ENCODE results near the gene CD79A. TPM values are rescaled to one million over a fixed set of nuclear protein-coding genes. Genes with fewer than 3 reads are reported as not detected.

Gene CD79A
- total RNA-seq, 1 donor from 2014 or later, result 0.70 TPM

DNA sequence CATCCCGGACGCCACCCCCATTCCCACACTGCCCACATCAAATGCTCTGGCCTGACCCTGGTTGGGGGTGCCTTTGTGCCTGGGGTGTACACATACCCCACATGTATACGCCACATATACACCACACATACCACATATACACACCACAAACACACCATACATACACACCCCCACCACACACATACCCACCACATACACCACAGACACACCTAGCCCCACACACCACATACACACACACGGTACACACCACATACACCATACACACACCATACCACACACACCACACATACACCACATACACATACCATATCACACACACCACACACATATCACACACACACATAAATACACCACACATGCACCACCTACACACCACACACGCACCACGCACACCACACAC lies 41.0 kb downstream of the CD79A start:
- H3K4me1 Mint-ChIP-seq, result peaks cover 4% of the 10 kb centered on the region
- no peaks in the 10 kb centered on the region for H3K9me3 Mint-ChIP-seq
- H3K4me3 Mint-ChIP-seq, result no peak overlapping the region
- no peak for TF ChIP-seq CTCF (conservative IDR thresholded peaks at IDR 0.05)
- peaks cover 18% of the 10 kb centered on the region for H3K27me3 Mint-ChIP-seq (ENCODE audit: low read depth)
- DNase-seq (ENCODE audit: low read depth, low spot score), result no peak
- no peak overlapping the region for H3K27ac Mint-ChIP-seq (ENCODE audit: unreplicated experiment)
- no peaks in the 10 kb centered on the region for H3K36me3 Mint-ChIP-seq (ENCODE audit: low read depth)

DNA sequence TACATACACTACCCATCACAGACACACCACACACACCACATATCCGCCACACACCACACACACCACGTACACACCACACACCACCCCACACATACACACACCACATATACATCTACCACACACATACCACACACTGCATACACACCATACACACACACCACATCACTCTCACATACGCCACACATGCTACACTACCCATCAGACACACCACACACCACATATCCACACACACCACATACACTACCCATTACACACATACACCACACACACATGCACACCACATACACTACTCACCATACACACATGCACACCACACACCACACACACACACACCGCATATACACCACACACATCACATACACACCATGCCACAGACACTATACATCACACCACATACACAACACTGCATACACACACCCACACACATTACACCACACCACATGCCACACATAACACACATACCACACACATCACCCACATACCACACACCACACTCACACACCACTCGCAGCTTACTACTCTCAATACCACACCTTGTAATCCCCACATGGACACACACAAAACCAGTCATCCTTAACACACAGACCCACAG lies 41.7 kb downstream of the CD79A start:
- H3K9me3 Mint-ChIP-seq, result no peaks in the 10 kb centered on the region
- peaks cover 8% of the 10 kb centered on the region for H3K4me1 Mint-ChIP-seq
- no peaks in the 10 kb centered on the region for H3K36me3 Mint-ChIP-seq (ENCODE audit: low read depth)
- no peak for TF ChIP-seq CTCF (conservative IDR thresholded peaks at IDR 0.05)
- H3K27ac Mint-ChIP-seq (ENCODE audit: unreplicated experiment), result no peak overlapping the region
- no peak overlapping the region for H3K4me3 Mint-ChIP-seq
- H3K27me3 Mint-ChIP-seq (ENCODE audit: low read depth), result peaks cover 22% of the 10 kb centered on the region
- DNase-seq (ENCODE audit: low read depth, low spot score), result no peak

- Mint-ChIP-seq H3K4me3 (no peak overlapping the region), H3K27ac (ENCODE audit: unreplicated experiment) (no peak overlapping the region), H3K9me3 (no peaks in the 10 kb centered on the region), H3K27me3 (ENCODE audit: low read depth) (peaks cover 22% of the 10 kb centered on the region), H3K4me1 (peaks cover 8% of the 10 kb centered on the region), H3K36me3 (ENCODE audit: low read depth) (no peaks in the 10 kb centered on the region)
- no peak for TF ChIP-seq CTCF (conservative IDR thresholded peaks at IDR 0.05)
- DNase-seq (ENCODE audit: low read depth, low spot score), result no peak
These were observed 43.1 kb downstream of the CD79A start for GRCh38 chr19:41919948-41920712.

DNA sequence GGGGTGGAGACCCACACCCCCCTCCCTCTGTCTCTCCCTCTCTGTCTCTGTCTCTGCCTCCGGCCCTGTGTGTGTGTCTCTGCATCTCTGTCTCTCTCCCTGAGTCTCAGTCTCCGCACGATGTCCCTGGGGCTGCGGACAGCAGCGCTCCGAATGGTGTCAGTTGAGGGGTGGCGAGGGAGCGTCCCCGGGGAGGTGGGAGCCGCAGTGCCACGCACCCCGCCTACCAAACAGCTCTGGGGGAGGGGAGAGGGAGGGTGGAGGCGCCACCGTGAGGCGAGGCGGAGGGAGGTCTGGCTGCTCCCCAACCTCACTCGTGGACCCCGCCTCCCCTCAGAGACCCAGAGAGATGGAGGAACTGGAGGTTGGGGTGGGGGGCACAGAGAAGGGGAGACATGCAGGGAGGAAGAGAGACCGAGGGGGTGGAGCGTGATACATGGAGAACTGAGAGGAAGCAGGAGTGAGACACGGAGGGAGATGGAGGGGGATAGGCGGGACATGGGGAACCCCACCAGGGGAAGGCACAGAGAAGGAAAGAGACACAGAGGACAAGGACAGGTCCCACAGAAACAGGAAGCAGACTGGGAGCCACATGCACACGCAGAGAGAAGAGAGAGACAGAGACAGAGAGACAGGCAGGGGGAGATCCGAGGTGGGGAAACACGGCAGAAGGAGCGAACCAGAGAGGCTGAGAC lies 44.0 kb downstream of the CD79A start:
- no peak for TF ChIP-seq CTCF (conservative IDR thresholded peaks at IDR 0.05)
- H3K4me1 Mint-ChIP-seq, result peaks cover 8% of the 10 kb centered on the region
- H3K4me3 Mint-ChIP-seq, result no peak overlapping the region
- no peaks in the 10 kb centered on the region for H3K36me3 Mint-ChIP-seq (ENCODE audit: low read depth)
- peaks cover 22% of the 10 kb centered on the region for H3K27me3 Mint-ChIP-seq (ENCODE audit: low read depth)
- no peak overlapping the region for H3K27ac Mint-ChIP-seq (ENCODE audit: unreplicated experiment)
- no peaks in the 10 kb centered on the region for H3K9me3 Mint-ChIP-seq
- DNase-seq (ENCODE audit: low read depth, low spot score), result no peak

DNA sequence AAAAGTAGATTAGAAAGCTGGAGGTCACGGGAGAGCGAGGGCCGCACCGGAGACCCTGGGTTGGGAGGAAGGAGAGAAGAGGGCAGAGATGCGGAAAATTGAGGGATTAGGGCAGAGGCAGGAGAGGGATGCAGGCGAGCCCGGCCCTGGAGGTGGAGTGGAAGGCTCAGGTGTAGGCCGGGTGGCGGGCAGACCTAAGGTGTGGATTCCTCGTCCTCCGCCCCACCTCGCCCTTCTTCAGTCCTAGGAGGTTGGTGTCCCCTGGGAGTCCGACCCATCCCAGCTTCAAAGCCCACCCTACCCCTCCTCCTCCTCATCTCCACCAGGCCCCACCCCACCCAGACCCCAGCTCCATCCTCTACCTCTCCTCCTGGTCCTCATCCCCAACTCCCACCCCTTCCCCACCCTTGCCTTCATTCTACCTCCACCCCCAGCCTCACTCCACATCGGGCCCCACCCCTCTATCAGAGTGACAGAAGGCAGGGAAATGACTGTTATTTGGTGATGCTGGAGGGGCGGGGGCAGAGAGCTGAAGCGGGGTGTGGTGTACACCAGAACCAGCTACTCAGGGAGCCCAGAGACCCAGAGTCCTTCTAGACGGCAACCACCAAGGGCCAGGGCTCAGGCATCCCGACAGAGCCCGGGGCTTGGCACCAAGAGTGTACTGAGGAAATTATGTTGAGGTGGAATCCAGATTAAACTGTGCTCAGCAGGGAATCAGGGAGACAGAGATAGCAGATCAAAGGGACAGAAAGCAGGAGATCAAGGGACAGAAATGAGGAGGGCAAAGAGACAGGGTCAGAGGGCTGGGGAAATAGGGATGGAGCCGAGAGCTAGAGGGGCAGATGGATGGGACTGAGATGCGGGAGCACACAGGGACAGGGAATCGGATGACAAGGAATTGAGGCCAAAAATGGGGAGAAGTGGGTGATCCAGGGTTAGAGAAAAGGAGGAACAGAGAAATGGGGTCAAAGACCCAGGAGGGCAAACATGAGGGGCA lies 44.8 kb downstream of the CD79A start:
- Mint-ChIP-seq H3K27ac (ENCODE audit: unreplicated experiment) (no peak overlapping the region), H3K27me3 (ENCODE audit: low read depth) (peaks cover 22% of the 10 kb centered on the region), H3K4me1 (peaks cover 8% of the 10 kb centered on the region), H3K9me3 (no peaks in the 10 kb centered on the region), H3K36me3 (ENCODE audit: low read depth) (no peaks in the 10 kb centered on the region), H3K4me3 (no peak overlapping the region)
- TF ChIP-seq CTCF (conservative IDR thresholded peaks at IDR 0.05), result no peak
- DNase-seq (ENCODE audit: low read depth, low spot score), result no peak
